Measurements from ENCODE around the gene LNPK. TPM values are rescaled to one million over a fixed set of nuclear protein-coding genes. Genes with fewer than 3 reads are reported as not detected.

LNPK gene
- total RNA-seq, 4 donors from 2014 or later, result 23.1 to 36.1 (median 25.8) TPM

DNA sequence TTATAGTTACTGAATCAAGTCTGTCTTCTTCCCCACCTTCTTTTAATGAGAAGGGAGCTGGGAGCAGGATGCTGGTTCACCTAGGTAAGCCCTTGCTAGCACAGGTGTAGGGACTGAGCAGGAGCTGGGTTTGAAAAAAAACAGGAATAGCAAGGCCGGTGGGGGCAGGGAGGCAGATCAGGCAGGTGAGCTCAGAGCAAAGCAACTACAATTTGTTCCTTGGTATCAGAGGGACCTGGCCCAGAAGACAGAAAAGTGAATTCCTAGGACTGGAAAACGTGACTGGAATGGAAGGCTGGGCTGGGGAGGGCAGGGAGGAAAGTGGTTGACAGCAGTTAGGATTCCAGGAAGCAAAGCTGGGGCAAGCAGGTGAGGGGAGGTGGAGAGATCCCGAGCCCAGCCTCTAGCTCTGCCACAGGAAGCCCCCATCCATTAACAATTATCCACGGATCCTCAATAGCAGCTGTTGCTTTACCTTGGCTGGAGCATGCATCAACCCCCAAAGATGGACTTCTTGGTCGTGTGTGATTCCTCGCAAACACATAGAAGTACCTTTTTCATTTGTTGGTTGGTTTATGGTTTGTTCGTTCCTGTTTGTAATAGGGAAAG is 118.4 kb downstream of the LNPK start:
- WGBS, result 72% methylated on average over 7 of the region's 7 CpGs
- TF ChIP-seq POLR2AphosphoS5 (IDR thresholded peaks at IDR 0.05) (no peak), EP300 (IDR thresholded peaks at IDR 0.05) (no peak), POLR2A (IDR thresholded peaks at IDR 0.05) (no peak)
- TF ChIP-seq, protein P1, sequence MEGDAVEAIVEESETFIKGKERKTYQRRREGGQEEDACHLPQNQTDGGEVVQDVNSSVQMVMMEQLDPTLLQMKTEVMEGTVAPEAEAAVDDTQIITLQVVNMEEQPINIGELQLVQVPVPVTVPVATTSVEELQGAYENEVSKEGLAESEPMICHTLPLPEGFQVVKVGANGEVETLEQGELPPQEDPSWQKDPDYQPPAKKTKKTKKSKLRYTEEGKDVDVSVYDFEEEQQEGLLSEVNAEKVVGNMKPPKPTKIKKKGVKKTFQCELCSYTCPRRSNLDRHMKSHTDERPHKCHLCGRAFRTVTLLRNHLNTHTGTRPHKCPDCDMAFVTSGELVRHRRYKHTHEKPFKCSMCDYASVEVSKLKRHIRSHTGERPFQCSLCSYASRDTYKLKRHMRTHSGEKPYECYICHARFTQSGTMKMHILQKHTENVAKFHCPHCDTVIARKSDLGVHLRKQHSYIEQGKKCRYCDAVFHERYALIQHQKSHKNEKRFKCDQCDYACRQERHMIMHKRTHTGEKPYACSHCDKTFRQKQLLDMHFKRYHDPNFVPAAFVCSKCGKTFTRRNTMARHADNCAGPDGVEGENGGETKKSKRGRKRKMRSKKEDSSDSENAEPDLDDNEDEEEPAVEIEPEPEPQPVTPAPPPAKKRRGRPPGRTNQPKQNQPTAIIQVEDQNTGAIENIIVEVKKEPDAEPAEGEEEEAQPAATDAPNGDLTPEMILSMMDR (IDR thresholded peaks at IDR 0.05), result no peak

DNA sequence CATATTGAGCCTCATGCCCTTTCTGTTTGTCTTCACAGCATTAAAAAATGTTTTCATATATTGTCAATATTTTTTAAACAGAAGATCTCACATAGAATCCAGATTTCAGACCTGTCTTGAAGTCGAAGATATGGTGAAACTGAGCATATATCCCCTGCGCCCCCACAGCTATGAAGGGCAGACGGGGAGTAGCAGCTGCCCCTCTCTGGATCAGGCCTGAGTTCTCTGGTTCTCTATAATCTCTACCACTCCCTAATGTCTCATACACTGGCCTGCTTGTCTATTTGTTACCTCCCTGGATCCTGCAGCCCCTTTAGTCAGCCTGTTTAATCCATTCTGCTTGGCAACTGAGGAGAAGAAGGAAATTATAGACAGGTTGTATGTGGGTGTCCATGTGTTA is 122.4 kb downstream of the LNPK start:
- DNase-seq (ENCODE audit: low spot score in 2 of 2), result no peak
- Histone ChIP-seq H3K27ac (no peak overlapping the region), H3K9me3 (no peaks in the 10 kb centered on the region), H3K4me3 (no peak overlapping the region), H3K4me1 (no peaks in the 10 kb centered on the region), H3K36me3 (no peaks in the 10 kb centered on the region), H3K27me3 (no peaks in the 10 kb centered on the region)
- TF ChIP-seq, protein P1 (IDR thresholded peaks at IDR 0.05), result no peak
- TF ChIP-seq EP300 (IDR thresholded peaks at IDR 0.05) (no peak), POLR2A (IDR thresholded peaks at IDR 0.05) (no peak), POLR2AphosphoS5 (IDR thresholded peaks at IDR 0.05) (no peak)
- WGBS, result 95% methylated on average over 3 of the region's 3 CpGs

More for the DNA sequence above, 118.4 kb downstream of the LNPK start:
- no peak for DNase-seq (ENCODE audit: low spot score in 2 of 2)
- Histone ChIP-seq H3K9me3 (no peaks in the 10 kb centered on the region), H3K36me3 (no peaks in the 10 kb centered on the region), H3K4me3 (no peak overlapping the region), H3K27ac (no peak overlapping the region), H3K27me3 (no peaks in the 10 kb centered on the region), H3K4me1 (no peaks in the 10 kb centered on the region)

DNA sequence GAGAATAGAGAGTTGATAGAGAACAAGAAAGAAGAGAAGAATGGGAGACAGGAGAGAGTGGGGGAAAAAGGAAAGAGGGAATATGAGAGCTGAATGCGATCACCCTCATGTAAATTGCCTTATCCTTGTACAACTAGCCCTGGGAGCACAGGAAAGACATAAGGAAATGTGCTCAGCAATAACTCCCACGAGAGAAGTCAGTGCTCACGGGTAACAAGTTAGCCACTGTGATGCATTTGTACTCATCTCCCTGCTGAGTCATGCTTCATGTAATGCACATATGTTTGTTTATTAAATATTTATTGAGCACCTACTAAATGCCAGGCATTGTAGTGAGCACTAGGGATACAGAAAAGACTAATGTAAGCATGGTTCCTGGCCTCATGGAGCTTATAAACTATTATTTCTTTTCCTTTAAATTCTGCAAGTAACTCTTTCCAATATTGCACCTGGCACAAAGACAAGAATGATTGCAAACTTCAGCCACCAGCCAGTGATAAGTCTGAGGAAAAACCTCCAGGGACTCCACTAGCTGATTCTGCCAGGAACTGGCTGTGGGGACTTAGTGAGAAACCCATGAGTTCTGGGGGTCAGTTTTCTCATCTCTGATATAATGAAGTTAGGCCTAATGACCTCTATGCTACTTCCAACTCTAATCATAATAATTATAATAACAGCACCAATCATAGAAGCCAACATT is 124.1 kb downstream of the LNPK start:
- no peaks in the 10 kb centered on the region for H3K4me1 ChIP-seq
- no peak for DNase-seq (ENCODE audit: low spot score in 2 of 2)
- 54% methylated on average over 3 of the region's 3 CpGs for WGBS
- no peaks in the 10 kb centered on the region for H3K36me3 ChIP-seq
- H3K4me3 ChIP-seq, result no peak overlapping the region
- TF ChIP-seq, protein P1 (IDR thresholded peaks at IDR 0.05), result no peak
- no peak for TF ChIP-seq EP300 (IDR thresholded peaks at IDR 0.05)
- no peak overlapping the region for H3K27ac ChIP-seq
- no peaks in the 10 kb centered on the region for H3K9me3 ChIP-seq
- H3K27me3 ChIP-seq, result no peaks in the 10 kb centered on the region

DNA sequence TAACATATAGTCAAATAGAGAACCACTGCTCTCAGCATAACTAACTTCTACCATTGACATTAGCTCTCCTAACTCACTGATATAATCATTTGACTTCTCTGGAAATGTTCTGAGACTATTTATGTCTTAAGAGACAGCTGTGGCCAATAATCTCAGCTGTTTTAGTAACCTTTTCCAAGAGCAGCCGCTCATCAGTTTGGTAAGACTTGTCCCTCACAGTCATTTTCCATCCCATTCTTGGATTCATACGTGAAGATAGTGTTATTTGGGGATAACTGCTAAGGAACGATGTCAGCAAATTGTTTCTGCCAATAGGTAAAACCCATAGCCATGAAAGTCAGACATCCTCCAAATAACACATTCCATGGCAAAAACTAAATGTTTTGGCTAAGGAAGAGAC is 127.8 kb downstream of the LNPK start:
- H3K27me3 ChIP-seq, result no peaks in the 10 kb centered on the region
- DNase-seq (ENCODE audit: low spot score in 2 of 2), result no peak
- no peaks in the 10 kb centered on the region for H3K4me1 ChIP-seq
- H3K36me3 ChIP-seq, result no peaks in the 10 kb centered on the region
- no peak overlapping the region for H3K4me3 ChIP-seq
- WGBS, result 85% methylated on average over 3 of the region's 3 CpGs
- no peak overlapping the region for H3K27ac ChIP-seq
- TF ChIP-seq, protein P1 (IDR thresholded peaks at IDR 0.05), result no peak
- TF ChIP-seq EP300 (IDR thresholded peaks at IDR 0.05), result no peak
- no peak for TF ChIP-seq POLR2A (IDR thresholded peaks at IDR 0.05)
- TF ChIP-seq POLR2AphosphoS5 (IDR thresholded peaks at IDR 0.05), result no peak
- H3K9me3 ChIP-seq, result no peaks in the 10 kb centered on the region

Other genes with a start within 250 kb of the LNPK start
- not detected for gene EVX2, start 81.7 kb upstream of the LNPK start, total RNA-seq
- under 1 TPM in 1 of 4 donors, not detected in 3; 0.19 TPM for gene HOXD13, start 90.5 kb upstream of the LNPK start, total RNA-seq
- not detected for gene HOXD12, start 97.5 kb upstream of the LNPK start, total RNA-seq
- not detected for gene HOXD11, start 105.0 kb upstream of the LNPK start, total RNA-seq
- gene HOXD10, start 114.5 kb upstream of the LNPK start, total RNA-seq, result under 1 TPM in 2 of 4 donors, not detected in 2; 0.56 to 0.59 TPM
- gene HOXD9, start 120.5 kb upstream of the LNPK start, total RNA-seq, result 1 to 10 TPM in 2 of 4 donors, under 1 TPM in 1, not detected in 1; 0.26 to 3.1 (median 2.6) TPM
- 1 to 10 TPM; 1.4 to 6.0 (median 2.6) TPM for gene HOXD8, start 127.4 kb upstream of the LNPK start, total RNA-seq
- 1 to 10 TPM in 2 of 4 donors, not detected in 2; 1.9 to 3.1 TPM for gene HOXD4, start 149.3 kb upstream of the LNPK start, total RNA-seq
- gene HOXD3, start 155.0 kb upstream of the LNPK start, total RNA-seq, result 1 to 10 TPM in 2 of 4 donors, under 1 TPM in 2; 0.49 to 3.5 (median 1.5) TPM
- gene HOXD1, start 186.4 kb upstream of the LNPK start, total RNA-seq, result under 1 TPM in 2 of 4 donors, not detected in 2; 0.85 to 0.89 TPM